WTC11 (cell line): ENCODE data around the gene SLC51B. TPM values are rescaled to one million over a fixed set of nuclear protein-coding genes. Genes with fewer than 3 reads are reported as not detected.

Source experiments
- ATAC-seq: fragments of 200-7000 bp; cut with Tn5 transposase; 2 replicates; pipeline ENCODE4 v1.10.0; 2021; ENCODE audit warnings: mild to moderate bottlenecking, moderate library complexity
- CTCF ChIA-PET: fragments of 300-600 bp; sonication (Branson Sonifier 250); formaldehyde crosslinking; loops from one replicate; lab custom pipeline; 2021; ENCODE audit warnings: antibody characterized with exemption; lab: Charles Lee
- POLR2A ChIA-PET: fragments of 350-600 bp; sonication (Branson Sonifier 250); formaldehyde crosslinking; loops from one replicate; lab custom pipeline; 2021; ENCODE audit warnings: antibody characterized with exemption; lab: Charles Lee
- DNase-seq: peaks from one replicate; pipeline ENCODE4 v3.0.0; 2021; ENCODE audit warnings: low spot score
- H3K27ac Mint-ChIP-seq: 2 replicates; pipeline ENCODE4 v1.8.0; 2021; ENCODE audit warnings: mixed read lengths
- H3K27me3 Mint-ChIP-seq: 2 replicates; pipeline ENCODE4 v1.8.0; 2021; ENCODE audit warnings: low read depth, mild to moderate bottlenecking, moderate library complexity, mixed read lengths
- H3K36me3 Mint-ChIP-seq: 2 replicates; pipeline ENCODE4 v1.8.0; 2021; ENCODE audit warnings: mixed read lengths
- H3K4me1 Mint-ChIP-seq: 2 replicates; pipeline ENCODE4 v1.8.0; 2022; ENCODE audit warnings: mixed read lengths
- H3K4me3 Mint-ChIP-seq: 2 replicates; pipeline ENCODE4 v1.8.0; 2021; ENCODE audit warnings: mild to moderate bottlenecking, moderate library complexity, mixed read lengths
- H3K9me3 Mint-ChIP-seq: 2 replicates; pipeline ENCODE4 v1.8.0; 2021; ENCODE audit warnings: mixed read lengths
- CREM ChIP-seq: sonication (generic); formaldehyde crosslinking; IDR thresholded peaks from 2 replicates; pipeline ENCODE4 v1.8.1; 2022; ENCODE audit warnings: mild to moderate bottlenecking, missing genetic modification reagents, moderate library complexity
- ETV6 ChIP-seq: sonication (generic); formaldehyde crosslinking; IDR thresholded peaks from 2 replicates; pipeline ENCODE4 v1.8.1; 2022; ENCODE audit warnings: mild to moderate bottlenecking, missing genetic modification reagents
- FOXJ3 ChIP-seq: sonication (generic); formaldehyde crosslinking; IDR thresholded peaks from 2 replicates; pipeline ENCODE4 v1.9.0; 2021; ENCODE audit warnings: missing genetic modification reagents, mild to moderate bottlenecking, borderline replicate concordance
- KAT7 ChIP-seq: sonication (generic); formaldehyde crosslinking; IDR thresholded peaks from 2 replicates; pipeline ENCODE4 v1.8.1; 2023; ENCODE audit warnings: missing genetic modification reagents, mild to moderate bottlenecking, borderline replicate concordance
- NFATC4 ChIP-seq: fragments of 250-450 bp; sonication (Bioruptor Pico); IDR thresholded peaks from 2 replicates; pipeline ENCODE4 v1.9.0; 2021; ENCODE audit warnings: mild to moderate bottlenecking
- PRRX2 ChIP-seq: fragments of 250-450 bp; sonication (Bioruptor Pico); IDR thresholded peaks from 2 replicates; pipeline ENCODE4 v1.8.0; 2021; ENCODE audit warnings: mild to moderate bottlenecking
- SMAD3 ChIP-seq: sonication (generic); formaldehyde crosslinking; IDR thresholded peaks from 2 replicates; pipeline ENCODE4 v1.8.0; 2022; ENCODE audit warnings: missing genetic modification reagents, mild to moderate bottlenecking, borderline replicate concordance
- SP1 ChIP-seq: sonication (generic); formaldehyde crosslinking; conservative IDR thresholded peaks from 2 replicates; pipeline ENCODE4 v1.8.1; 2022; ENCODE audit warnings: missing genetic modification reagents
- TCF7 ChIP-seq: sonication (generic); formaldehyde crosslinking; IDR thresholded peaks from 2 replicates; pipeline ENCODE4 v1.8.0; 2022; ENCODE audit warnings: mild to moderate bottlenecking, low read depth, missing genetic modification reagents, moderate library complexity
- TP53 ChIP-seq: sonication (generic); formaldehyde crosslinking; IDR thresholded peaks from 2 replicates; pipeline ENCODE4 v1.8.1; 2023; ENCODE audit warnings: mild to moderate bottlenecking, missing genetic modification reagents
- ZBTB21 ChIP-seq: sonication (generic); formaldehyde crosslinking; IDR thresholded peaks from 2 replicates; pipeline ENCODE4 v1.8.1; 2023; ENCODE audit warnings: mild to moderate bottlenecking, missing genetic modification reagents, borderline replicate concordance
- ZNF121 ChIP-seq: sonication (generic); formaldehyde crosslinking; IDR thresholded peaks from 2 replicates; pipeline ENCODE4 v1.8.0; 2023; ENCODE audit warnings: missing genetic modification reagents
- ZNF263 ChIP-seq: sonication (generic); formaldehyde crosslinking; IDR thresholded peaks from 2 replicates; pipeline ENCODE4 v1.8.1; 2022; ENCODE audit warnings: low read depth, mild to moderate bottlenecking, moderate library complexity, missing genetic modification reagents
- total RNA-seq: library from RNA; stranded (reverse); gene quantifications from 3 replicates; pipeline ENCODE4 v1.2.3, GENCODE V29; 2021
- TF ChIP-seq, protein P1 (sequence below): fragments of 250-450 bp; sonication (Bioruptor Pico); IDR thresholded peaks from 2 replicates; pipeline ENCODE4 v2.1.2; 2022; ENCODE audit warnings: mild to moderate bottlenecking, moderate library complexity
- TF ChIP-seq, protein P2 (sequence below): sonication (generic); formaldehyde crosslinking; IDR thresholded peaks from 2 replicates; pipeline ENCODE4 v1.8.0; 2023; ENCODE audit warnings: mild to moderate bottlenecking, missing genetic modification reagents
- TF ChIP-seq, protein P3 (sequence below): sonication (generic); formaldehyde crosslinking; IDR thresholded peaks from 2 replicates; pipeline ENCODE4 v1.8.0; 2023; ENCODE audit warnings: missing genetic modification reagents
- TF ChIP-seq, protein P4 (sequence below): fragments of 200-600 bp; IDR thresholded peaks from 2 replicates; pipeline ENCODE4 v1.8.0; 2022; ENCODE audit warnings: antibody characterized with exemption
- TF ChIP-seq, protein P5 (sequence below): sonication (generic); formaldehyde crosslinking; IDR thresholded peaks from 2 replicates; pipeline ENCODE4 v1.8.0; 2023; ENCODE audit warnings: missing genetic modification reagents, mild to moderate bottlenecking, borderline replicate concordance

Gene SLC51B
- total RNA-seq, 1 experiment from 2014 or later, result not detected

DNA sequence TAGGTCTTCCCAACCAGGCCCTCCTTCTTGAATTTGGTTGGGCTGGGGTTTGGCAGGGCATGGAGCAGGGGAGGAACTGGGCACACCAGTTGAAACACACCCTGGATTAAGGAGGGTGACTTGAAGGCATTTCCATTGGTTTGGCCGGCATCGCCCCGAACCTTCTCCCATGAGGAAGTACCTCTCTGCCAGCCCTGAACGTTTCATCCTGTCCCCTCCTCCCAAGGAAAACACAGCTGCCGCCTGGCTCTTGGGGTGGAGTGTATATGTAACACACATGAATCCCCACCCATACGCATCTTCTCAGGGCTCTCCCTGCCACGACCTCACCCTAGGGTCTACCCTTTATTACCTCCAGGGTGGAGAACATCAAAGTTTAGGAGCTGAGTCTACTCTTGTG is 55.3 kb downstream of the SLC51B start:
- no peak for ATAC-seq
- H3K4me1 Mint-ChIP-seq, result peaks cover 2% of the 10 kb centered on the region
- peaks cover 10% of the 10 kb centered on the region for H3K27me3 Mint-ChIP-seq
- ChIA-PET POLR2A (interaction anchor here (1.9 kb wide), 1 partner anchor 17 kb away, joined by 12 read pairs; no protein-coding TSS in a partner anchor), CTCF (interaction anchor here (0.6 to 6.1 kb wide), 6 partner anchors 18 to 416 kb away, joined by 5 to 308 read pairs (median 10); partner anchors contain the start of genes CILP, KBTBD13 and RASL12)
- H3K4me3 Mint-ChIP-seq, result no peak overlapping the region
- H3K27ac Mint-ChIP-seq, result no peak overlapping the region; the same call in 1 of the 2 replicates
- no peaks in the 10 kb centered on the region for H3K9me3 Mint-ChIP-seq
- H3K36me3 Mint-ChIP-seq, result no peaks in the 10 kb centered on the region
- TF ChIP-seq ZNF263, result no peak
- no peak for TF ChIP-seq CREM (CRISPR knock-in tag)
- TF ChIP-seq, protein P1, sequence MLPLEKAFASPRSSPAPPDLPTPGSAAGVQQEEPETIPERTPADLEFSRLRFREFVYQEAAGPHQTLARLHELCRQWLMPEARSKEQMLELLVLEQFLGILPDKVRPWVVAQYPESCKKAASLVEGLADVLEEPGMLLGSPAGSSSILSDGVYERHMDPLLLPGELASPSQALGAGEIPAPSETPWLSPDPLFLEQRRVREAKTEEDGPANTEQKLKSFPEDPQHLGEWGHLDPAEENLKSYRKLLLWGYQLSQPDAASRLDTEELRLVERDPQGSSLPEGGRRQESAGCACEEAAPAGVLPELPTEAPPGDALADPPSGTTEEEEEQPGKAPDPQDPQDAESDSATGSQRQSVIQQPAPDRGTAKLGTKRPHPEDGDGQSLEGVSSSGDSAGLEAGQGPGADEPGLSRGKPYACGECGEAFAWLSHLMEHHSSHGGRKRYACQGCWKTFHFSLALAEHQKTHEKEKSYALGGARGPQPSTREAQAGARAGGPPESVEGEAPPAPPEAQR (CRISPR knock-in tag), result no peak
- TF ChIP-seq, protein P2, sequence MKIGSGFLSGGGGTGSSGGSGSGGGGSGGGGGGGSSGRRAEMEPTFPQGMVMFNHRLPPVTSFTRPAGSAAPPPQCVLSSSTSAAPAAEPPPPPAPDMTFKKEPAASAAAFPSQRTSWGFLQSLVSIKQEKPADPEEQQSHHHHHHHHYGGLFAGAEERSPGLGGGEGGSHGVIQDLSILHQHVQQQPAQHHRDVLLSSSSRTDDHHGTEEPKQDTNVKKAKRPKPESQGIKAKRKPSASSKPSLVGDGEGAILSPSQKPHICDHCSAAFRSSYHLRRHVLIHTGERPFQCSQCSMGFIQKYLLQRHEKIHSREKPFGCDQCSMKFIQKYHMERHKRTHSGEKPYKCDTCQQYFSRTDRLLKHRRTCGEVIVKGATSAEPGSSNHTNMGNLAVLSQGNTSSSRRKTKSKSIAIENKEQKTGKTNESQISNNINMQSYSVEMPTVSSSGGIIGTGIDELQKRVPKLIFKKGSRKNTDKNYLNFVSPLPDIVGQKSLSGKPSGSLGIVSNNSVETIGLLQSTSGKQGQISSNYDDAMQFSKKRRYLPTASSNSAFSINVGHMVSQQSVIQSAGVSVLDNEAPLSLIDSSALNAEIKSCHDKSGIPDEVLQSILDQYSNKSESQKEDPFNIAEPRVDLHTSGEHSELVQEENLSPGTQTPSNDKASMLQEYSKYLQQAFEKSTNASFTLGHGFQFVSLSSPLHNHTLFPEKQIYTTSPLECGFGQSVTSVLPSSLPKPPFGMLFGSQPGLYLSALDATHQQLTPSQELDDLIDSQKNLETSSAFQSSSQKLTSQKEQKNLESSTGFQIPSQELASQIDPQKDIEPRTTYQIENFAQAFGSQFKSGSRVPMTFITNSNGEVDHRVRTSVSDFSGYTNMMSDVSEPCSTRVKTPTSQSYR (CRISPR knock-in tag), result no peak
- no peak for TF ChIP-seq PRRX2 (CRISPR knock-in tag)
- TF ChIP-seq FOXJ3, result no peak
- TF ChIP-seq, protein P3, sequence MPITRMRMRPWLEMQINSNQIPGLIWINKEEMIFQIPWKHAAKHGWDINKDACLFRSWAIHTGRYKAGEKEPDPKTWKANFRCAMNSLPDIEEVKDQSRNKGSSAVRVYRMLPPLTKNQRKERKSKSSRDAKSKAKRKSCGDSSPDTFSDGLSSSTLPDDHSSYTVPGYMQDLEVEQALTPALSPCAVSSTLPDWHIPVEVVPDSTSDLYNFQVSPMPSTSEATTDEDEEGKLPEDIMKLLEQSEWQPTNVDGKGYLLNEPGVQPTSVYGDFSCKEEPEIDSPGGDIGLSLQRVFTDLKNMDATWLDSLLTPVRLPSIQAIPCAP, result no peak
- TF ChIP-seq, all 79 proteins: peak for 0
- DNase-seq, result no peak

DNA sequence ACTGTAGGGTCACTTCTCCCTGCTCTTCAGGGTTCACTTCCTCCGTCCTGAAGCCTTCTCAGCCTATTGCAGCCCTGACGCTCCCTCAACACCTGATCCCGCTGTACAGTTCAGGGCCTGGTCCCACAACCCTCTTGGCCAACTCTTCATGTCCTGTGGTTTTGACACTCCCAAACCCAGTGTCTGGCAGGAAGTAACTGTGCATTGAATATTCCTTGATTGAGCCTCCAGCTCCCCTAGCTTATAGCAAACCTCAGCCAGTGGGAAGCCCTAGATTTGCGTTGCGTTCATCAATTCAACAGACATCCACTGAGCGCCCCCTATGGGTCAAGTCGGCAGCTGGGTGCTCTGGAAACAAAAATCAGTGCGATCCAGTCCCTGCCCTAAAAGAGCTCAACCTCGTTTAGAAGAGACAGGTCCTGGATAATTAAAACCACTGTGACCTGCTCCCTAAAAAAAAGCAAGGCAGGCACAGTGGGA is 56.3 kb downstream of the SLC51B start:
- H3K4me3 Mint-ChIP-seq, result peak overlapping the region; percentile 89
- no peaks in the 10 kb centered on the region for H3K36me3 Mint-ChIP-seq
- TF ChIP-seq ETV6 (CRISPR knock-in tag) (0 out of 2 replicates have a peak, but pooled peaks have one; percentile 22), TCF7 (no peak), SMAD3 (CRISPR knock-in tag) (no peak)
- TF ChIP-seq, protein P4, sequence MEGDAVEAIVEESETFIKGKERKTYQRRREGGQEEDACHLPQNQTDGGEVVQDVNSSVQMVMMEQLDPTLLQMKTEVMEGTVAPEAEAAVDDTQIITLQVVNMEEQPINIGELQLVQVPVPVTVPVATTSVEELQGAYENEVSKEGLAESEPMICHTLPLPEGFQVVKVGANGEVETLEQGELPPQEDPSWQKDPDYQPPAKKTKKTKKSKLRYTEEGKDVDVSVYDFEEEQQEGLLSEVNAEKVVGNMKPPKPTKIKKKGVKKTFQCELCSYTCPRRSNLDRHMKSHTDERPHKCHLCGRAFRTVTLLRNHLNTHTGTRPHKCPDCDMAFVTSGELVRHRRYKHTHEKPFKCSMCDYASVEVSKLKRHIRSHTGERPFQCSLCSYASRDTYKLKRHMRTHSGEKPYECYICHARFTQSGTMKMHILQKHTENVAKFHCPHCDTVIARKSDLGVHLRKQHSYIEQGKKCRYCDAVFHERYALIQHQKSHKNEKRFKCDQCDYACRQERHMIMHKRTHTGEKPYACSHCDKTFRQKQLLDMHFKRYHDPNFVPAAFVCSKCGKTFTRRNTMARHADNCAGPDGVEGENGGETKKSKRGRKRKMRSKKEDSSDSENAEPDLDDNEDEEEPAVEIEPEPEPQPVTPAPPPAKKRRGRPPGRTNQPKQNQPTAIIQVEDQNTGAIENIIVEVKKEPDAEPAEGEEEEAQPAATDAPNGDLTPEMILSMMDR, result peak; percentile 76
- CTCF ChIA-PET, result interaction anchor here (0.5 to 6.1 kb wide), 65 partner anchors 8 to 416 kb away, joined by 3 to 308 read pairs (median 5); partner anchors contain the start of genes ANKDD1A, CILP, CLPX and KBTBD13
- peak overlapping the region; percentile 86 for H3K27ac Mint-ChIP-seq
- DNase-seq (peak; percentile 93), ATAC-seq (peak; percentile 76)
- POLR2A ChIA-PET, result interaction anchor here (0.7 to 2.5 kb wide), 4 partner anchors 14 to 47 kb away, joined by 3 to 12 read pairs (median 8); partner anchors contain the start of gene RASL12
- peaks cover 2% of the 10 kb centered on the region for H3K4me1 Mint-ChIP-seq
- no peaks in the 10 kb centered on the region for H3K9me3 Mint-ChIP-seq
- peaks cover 10% of the 10 kb centered on the region for H3K27me3 Mint-ChIP-seq

DNA sequence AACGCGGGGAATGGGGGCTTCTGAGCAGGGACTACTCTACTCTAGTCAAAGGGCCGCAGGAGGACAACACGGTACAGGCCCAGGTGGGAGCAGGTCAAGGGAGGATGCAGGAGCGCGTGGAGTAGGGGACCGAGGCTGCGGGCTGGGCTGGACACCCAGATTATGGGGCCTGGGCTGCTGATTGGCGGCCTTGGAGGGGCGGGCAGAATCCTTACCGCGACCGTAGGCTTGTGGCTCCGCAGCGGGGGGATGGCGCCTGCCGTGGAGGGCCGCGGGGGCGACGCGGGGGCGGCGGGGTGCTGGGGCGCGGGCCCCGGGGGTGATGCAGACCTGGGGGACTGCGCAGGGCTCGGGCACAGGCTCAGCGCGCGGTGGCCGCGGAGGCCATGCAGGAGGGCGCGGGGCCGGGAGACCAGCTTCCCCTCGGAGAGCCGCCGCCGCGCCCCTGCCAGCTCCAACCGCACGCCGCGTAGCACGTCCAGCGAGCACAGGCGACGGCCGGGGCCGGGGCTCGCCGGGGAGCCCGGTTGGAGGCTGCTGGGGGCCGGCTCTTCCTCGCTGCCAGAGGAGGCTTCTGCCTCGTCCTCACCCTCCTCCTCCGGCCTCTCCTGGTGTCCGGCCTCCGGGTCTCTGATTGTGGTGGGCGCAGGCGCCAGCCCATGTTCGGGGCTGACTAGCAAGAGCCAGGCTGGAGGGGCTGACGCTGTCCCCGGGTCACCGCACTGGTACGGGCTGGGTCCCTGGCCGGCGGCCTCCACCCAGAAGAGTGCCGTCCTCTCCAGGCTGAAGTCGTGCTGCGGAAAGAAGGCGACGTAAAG is 56.9 kb downstream of the SLC51B start:
- Mint-ChIP-seq H3K36me3 (no peaks in the 10 kb centered on the region), H3K9me3 (no peaks in the 10 kb centered on the region), H3K4me1 (peaks cover 2% of the 10 kb centered on the region), H3K27me3 (peaks cover 10% of the 10 kb centered on the region), H3K27ac (peak overlapping the region; percentile 86), H3K4me3 (peak overlapping the region; percentile 89)
- ATAC-seq (peak; percentile 79), DNase-seq (peak; percentile 66)
- ChIA-PET CTCF (interaction anchor here (0.5 to 6.1 kb wide), 64 partner anchors 8 to 417 kb away, joined by 3 to 308 read pairs (median 5); partner anchors contain the start of genes ANKDD1A, CILP, CLPX and KBTBD13), POLR2A (interaction anchor here (0.8 to 2.5 kb wide), 4 partner anchors 10 to 35 kb away, joined by 3 to 12 read pairs (median 8); partner anchors contain the start of gene RASL12)
- no peak for TF ChIP-seq TCF7
- 0 out of 2 replicates have a peak, but pooled peaks have one; percentile 6 for TF ChIP-seq ZNF121 (CRISPR knock-in tag)
- no peak for TF ChIP-seq NFATC4 (CRISPR knock-in tag)
- TF ChIP-seq, protein P5, sequence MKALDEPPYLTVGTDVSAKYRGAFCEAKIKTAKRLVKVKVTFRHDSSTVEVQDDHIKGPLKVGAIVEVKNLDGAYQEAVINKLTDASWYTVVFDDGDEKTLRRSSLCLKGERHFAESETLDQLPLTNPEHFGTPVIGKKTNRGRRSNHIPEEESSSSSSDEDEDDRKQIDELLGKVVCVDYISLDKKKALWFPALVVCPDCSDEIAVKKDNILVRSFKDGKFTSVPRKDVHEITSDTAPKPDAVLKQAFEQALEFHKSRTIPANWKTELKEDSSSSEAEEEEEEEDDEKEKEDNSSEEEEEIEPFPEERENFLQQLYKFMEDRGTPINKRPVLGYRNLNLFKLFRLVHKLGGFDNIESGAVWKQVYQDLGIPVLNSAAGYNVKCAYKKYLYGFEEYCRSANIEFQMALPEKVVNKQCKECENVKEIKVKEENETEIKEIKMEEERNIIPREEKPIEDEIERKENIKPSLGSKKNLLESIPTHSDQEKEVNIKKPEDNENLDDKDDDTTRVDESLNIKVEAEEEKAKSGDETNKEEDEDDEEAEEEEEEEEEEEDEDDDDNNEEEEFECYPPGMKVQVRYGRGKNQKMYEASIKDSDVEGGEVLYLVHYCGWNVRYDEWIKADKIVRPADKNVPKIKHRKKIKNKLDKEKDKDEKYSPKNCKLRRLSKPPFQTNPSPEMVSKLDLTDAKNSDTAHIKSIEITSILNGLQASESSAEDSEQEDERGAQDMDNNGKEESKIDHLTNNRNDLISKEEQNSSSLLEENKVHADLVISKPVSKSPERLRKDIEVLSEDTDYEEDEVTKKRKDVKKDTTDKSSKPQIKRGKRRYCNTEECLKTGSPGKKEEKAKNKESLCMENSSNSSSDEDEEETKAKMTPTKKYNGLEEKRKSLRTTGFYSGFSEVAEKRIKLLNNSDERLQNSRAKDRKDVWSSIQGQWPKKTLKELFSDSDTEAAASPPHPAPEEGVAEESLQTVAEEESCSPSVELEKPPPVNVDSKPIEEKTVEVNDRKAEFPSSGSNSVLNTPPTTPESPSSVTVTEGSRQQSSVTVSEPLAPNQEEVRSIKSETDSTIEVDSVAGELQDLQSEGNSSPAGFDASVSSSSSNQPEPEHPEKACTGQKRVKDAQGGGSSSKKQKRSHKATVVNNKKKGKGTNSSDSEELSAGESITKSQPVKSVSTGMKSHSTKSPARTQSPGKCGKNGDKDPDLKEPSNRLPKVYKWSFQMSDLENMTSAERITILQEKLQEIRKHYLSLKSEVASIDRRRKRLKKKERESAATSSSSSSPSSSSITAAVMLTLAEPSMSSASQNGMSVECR (CRISPR knock-in tag), result no peak
- TF ChIP-seq KAT7 (CRISPR knock-in tag), result no peak
- peak; percentile 49; the same call in 1 of the 2 replicates for TF ChIP-seq SP1 (CRISPR knock-in tag)
- TF ChIP-seq TP53 (CRISPR knock-in tag), result 0 out of 2 replicates have a peak, but pooled peaks have one; percentile 46
- TF ChIP-seq ZBTB21 (CRISPR knock-in tag), result no peak
